GM18511 (cell line): ENCODE results near the gene EIF3F.

Experiments used
- ATAC-seq: cut with Tn5 transposase; IDR thresholded peaks from one replicate; pipeline ENCODE4 v1.9.1; 2021; ENCODE audit warnings: mild to moderate bottlenecking, moderate library complexity; ENCODE audit not compliant: unreplicated experiment

The EIF3F gene, protein sequence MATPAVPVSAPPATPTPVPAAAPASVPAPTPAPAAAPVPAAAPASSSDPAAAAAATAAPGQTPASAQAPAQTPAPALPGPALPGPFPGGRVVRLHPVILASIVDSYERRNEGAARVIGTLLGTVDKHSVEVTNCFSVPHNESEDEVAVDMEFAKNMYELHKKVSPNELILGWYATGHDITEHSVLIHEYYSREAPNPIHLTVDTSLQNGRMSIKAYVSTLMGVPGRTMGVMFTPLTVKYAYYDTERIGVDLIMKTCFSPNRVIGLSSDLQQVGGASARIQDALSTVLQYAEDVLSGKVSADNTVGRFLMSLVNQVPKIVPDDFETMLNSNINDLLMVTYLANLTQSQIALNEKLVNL

DNA sequence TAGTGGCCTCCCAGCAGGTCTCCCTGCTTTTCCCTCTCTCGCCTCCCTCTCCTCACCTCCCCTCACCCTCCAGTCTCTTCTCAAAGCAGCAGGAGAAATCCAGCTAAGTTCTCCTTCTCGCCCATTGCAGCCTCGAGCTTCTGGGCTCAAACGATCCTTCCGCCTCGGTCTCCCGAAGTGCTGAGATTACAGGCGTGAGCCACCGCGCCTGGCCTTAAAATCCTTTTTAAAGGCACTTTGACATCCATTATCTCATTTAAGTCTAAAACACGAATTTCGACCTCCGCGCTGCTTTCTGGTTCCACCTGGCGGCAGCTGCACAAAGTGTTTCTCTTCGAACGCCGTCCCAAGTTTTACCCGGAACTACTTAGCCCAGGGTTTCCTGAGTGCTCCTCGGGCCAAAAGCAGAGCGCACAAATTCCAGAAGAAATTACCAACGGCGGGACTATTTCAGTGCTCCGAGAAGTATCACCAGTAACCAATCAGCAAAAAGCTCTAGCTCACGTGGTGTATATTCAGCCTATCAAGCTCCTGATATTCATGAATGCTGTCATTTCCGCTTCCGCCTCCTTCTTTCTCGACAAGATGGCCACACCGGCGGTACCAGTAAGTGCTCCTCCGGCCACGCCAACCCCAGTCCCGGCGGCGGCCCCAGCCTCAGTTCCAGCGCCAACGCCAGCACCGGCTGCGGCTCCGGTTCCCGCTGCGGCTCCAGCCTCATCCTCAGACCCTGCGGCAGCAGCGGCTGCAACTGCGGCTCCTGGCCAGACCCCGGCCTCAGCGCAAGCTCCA is at the start of gene EIF3F:
EIF3F (plus strand) TSS at position 570 of the 792 bp plus-strand sequence; CDS start at position 586, 16 bp downstream.
- peak; percentile 90 for ATAC-seq

GRCh38 chr11:7941146-7941545 is 46.0 kb upstream of the EIF3F start:
- no peak for ATAC-seq

GRCh38 chr11:7941608-7942007 is 45.5 kb upstream of the EIF3F start, which contains the start of gene OR10A3:
Gene OR10A3 (minus strand): TSS chr11:7941708. CDS start chr11:7939520, 2,188 bp downstream.
- no peak for ATAC-seq

DNA sequence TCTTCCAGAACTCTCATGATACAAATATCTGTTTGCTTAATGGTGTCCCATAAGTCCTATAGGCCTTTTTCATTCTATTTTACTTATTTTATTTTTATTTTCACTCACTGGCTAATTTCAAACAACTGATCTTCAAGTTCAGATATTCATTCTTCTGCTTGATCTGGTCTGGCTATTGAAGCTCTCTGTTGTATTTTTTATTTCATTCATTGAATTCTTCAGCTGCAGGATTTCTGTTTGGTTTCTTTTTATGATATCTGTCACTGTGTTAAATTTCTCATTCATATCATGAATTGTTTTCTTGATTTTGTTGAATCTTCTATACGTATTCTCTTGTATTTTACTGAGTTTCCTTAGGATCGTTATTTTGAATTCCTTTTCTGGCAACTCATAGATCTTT is 43.0 kb upstream of the EIF3F start:
- ATAC-seq = no peak

GRCh38 chr11:7949934-7950333 is 37.2 kb upstream of the EIF3F start:
- no peak for ATAC-seq

GRCh38 chr11:7955191-7955590 is 31.9 kb upstream of the EIF3F start:
- no peak for ATAC-seq

- no peak for ATAC-seq
Observed at GRCh38 chr11:7964261-7964660, 22.9 kb upstream of the EIF3F start.

- no peak for ATAC-seq
Observed at GRCh38 chr11:7964873-7965272, 22.3 kb upstream of the EIF3F start.

- ATAC-seq = no peak
Observed at GRCh38 chr11:7965386-7965785, 21.8 kb upstream of the EIF3F start, which contains the start of gene NLRP10. Gene NLRP10 (minus strand): TSS chr11:7965447. CDS start chr11:7963495, 1,952 bp downstream.

GRCh38 chr11:7967097-7967496 is 20.0 kb upstream of the EIF3F start:
- no peak for ATAC-seq

DNA sequence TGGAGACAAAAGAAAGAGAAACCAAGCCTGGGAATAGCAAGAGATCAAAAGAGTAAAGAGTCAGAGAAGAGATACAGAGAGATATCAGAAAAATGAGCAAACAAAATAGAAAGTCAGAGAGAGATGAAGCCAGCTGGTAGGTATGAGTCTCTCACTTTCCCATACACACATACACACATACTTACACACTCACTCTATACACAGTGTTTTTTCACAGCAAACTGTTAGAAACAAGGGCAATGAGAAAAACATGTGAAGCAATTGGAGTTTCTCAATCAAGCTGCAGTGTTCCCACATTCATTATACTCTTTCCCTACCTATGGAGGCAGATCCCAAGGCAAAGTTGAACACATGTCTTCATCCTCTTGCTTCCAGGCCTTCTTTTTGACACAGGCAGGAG is 19.3 kb upstream of the EIF3F start:
- no peak for ATAC-seq

DNA sequence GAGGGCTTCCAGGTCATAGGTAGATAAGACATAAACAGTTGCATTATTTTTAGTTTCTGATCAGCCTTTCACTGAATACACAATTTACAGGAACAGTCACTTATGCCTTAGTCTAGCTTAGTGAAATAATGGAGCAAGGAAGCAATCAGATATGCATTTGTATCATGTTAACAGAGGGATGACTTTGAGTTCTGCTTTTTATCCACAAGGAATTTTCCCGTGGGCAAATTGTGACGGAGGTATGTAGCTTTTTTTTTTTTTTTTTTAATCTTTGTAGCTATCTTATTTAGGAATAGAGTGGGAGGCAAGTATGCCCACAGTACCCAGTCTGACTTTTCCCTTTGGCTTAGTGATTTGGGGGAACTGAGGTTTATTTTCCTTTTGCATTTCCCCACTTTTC is 18.5 kb upstream of the EIF3F start:
- no peak for ATAC-seq

- no peak for ATAC-seq
Observed at GRCh38 chr11:7969756-7970646, 17.1 kb upstream of the EIF3F start.

GRCh38 chr11:7971846-7972245 is 15.3 kb upstream of the EIF3F start:
- no peak for ATAC-seq

DNA sequence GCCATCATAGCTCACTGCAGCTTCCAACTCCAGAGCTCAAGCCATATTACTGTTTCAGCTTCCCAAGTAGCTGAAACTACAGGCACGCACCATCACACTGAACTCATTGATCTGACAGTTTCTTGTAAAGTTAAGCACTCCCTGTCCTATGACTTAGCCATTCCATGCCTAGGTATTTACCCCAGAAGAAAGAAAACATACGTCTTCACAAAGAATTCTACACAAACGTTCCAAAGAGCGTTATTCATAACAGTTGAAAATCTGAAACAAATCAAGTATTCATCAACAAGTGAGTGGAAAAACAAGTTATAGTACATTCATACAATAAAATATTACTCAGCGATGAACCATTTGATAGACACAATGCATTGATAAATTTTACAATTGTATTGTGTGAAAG is 14.1 kb upstream of the EIF3F start:
- ATAC-seq = no peak

- ATAC-seq = no peak
Observed at GRCh38 chr11:7974668-7975067, 12.5 kb upstream of the EIF3F start.

DNA sequence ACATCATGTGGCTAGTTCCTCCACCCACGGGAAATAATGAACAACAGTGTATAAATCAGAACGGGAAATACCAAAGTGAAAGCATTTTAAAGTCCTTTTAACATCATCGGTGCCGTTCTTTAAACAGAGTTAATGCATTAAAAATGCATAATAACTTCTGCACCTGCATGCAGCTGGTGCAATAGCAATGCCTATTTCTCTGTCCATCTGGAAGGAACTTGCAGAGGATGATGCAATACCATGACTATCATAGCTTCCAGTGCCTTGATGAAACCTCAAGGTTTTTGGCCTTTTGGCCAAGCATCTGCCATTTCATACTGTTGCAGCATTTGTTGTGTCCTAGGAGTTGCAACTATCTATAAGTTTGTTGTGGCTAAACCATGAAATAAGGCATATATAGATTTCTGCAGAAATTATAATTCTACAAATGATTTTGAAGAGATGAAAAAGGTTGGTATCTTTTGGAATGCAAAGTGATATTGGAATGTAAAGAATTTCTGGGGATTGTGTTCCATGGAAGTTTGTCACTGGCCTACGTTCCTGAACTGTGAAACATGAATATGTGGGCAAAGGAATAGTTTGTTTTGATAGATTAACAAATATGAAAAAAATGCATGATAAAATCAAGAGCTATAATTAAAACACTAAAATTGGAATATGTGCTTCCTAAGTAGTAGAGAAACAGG is 9.8 kb upstream of the EIF3F start:
- ATAC-seq = no peak

DNA sequence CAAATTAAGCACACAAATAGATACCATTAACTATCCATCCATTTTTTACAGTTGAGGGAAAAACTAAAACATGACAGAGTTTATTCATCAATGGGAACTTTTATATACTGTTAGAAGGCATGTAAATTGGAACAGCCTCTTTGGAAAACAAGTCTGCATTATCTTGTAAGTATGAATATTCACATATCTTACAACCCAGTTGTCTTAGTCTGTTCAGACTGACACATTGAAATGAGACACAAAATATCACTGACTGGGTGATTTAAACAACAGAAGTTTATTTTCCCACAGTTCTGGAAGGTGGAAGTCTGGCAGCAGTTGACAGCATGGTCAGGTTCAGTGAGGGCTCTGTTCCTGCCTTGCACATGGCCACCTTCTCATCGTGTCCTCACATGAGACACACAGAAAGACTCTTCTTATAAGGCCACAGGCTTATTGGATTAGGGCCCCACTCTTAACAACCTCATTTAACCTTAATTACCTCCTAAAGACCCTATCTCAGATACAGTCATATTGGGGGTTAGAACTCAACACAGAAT is 5.4 kb upstream of the EIF3F start:
- no peak for ATAC-seq

GRCh38 chr11:7982582-7983119 is 4.5 kb upstream of the EIF3F start:
- peak; percentile 59 for ATAC-seq
